ENCODE measurements around the gene CDHR3.

DNA sequence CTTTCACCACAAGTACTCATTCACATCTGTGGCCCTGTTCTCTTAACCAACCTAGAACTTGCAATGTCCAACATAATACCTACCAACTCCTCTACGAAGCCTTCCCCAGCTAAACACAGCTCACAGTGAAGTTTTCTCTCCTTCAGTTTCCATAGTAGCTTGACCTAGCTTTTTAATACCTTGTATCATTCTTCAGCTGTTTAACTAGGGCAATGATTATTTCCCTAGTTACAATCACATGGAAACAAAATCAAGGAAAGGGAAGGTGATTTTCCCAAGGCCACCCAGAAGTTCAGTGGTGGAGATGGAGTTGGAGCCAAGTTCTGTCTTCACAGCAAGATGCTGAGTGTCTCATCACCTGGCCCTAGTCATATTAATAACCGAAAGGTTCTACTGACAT, 16.3 kb downstream of the CDHR3 start:
- TF ChIP-seq POLR2AphosphoS5 (IDR thresholded peaks at IDR 0.05; ENCODE audit: low read depth, low read length) (no peak), SIN3A (IDR thresholded peaks at IDR 0.05; ENCODE audit: borderline replicate concordance, insufficient read depth, low read depth, low read length) (no peak)
- TF ChIP-seq, protein P1, sequence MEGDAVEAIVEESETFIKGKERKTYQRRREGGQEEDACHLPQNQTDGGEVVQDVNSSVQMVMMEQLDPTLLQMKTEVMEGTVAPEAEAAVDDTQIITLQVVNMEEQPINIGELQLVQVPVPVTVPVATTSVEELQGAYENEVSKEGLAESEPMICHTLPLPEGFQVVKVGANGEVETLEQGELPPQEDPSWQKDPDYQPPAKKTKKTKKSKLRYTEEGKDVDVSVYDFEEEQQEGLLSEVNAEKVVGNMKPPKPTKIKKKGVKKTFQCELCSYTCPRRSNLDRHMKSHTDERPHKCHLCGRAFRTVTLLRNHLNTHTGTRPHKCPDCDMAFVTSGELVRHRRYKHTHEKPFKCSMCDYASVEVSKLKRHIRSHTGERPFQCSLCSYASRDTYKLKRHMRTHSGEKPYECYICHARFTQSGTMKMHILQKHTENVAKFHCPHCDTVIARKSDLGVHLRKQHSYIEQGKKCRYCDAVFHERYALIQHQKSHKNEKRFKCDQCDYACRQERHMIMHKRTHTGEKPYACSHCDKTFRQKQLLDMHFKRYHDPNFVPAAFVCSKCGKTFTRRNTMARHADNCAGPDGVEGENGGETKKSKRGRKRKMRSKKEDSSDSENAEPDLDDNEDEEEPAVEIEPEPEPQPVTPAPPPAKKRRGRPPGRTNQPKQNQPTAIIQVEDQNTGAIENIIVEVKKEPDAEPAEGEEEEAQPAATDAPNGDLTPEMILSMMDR (IDR thresholded peaks at IDR 0.05), result no peak
- TF ChIP-seq, protein P2, sequence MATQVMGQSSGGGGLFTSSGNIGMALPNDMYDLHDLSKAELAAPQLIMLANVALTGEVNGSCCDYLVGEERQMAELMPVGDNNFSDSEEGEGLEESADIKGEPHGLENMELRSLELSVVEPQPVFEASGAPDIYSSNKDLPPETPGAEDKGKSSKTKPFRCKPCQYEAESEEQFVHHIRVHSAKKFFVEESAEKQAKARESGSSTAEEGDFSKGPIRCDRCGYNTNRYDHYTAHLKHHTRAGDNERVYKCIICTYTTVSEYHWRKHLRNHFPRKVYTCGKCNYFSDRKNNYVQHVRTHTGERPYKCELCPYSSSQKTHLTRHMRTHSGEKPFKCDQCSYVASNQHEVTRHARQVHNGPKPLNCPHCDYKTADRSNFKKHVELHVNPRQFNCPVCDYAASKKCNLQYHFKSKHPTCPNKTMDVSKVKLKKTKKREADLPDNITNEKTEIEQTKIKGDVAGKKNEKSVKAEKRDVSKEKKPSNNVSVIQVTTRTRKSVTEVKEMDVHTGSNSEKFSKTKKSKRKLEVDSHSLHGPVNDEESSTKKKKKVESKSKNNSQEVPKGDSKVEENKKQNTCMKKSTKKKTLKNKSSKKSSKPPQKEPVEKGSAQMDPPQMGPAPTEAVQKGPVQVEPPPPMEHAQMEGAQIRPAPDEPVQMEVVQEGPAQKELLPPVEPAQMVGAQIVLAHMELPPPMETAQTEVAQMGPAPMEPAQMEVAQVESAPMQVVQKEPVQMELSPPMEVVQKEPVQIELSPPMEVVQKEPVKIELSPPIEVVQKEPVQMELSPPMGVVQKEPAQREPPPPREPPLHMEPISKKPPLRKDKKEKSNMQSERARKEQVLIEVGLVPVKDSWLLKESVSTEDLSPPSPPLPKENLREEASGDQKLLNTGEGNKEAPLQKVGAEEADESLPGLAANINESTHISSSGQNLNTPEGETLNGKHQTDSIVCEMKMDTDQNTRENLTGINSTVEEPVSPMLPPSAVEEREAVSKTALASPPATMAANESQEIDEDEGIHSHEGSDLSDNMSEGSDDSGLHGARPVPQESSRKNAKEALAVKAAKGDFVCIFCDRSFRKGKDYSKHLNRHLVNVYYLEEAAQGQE (IDR thresholded peaks at IDR 0.05; ENCODE audit: insufficient read depth in 1 of 2, low read depth in 2 of 2, low read length in 1 of 2), result no peak

Data from Panc1 (cell line).